LoVo (cell line): Measurements from ENCODE around the gene HOXB3.

Source experiments
- DNase-seq: peaks from one replicate; pipeline ENCODE4 v3.0.0-alpha.2; 2016; ENCODE audit warnings: low spot score

The HOXB3 gene

GRCh38 chr17:48500435-48501426 is 89.3 kb downstream of the HOXB3 start:
- no peak for DNase-seq

- DNase-seq: no peak
Observed at GRCh38 chr17:48499735-48500434, 90.2 kb downstream of the HOXB3 start.

- DNase-seq: no peak
Observed at GRCh38 chr17:48499248-48499647, 90.8 kb downstream of the HOXB3 start.
